Dermis blood vessel endothelial cell (primary cell): Measurements from ENCODE around the gene ZNF391. TPM values are rescaled to one million over a fixed set of nuclear protein-coding genes. Genes with fewer than 3 reads are reported as not detected.
"Not testable (repeated sequence)": the region's sequence is repeated elsewhere in the genome, so short reads cannot be mapped to it uniquely, and the experiment has no call there.

ENCODE experiments used
- DNase-seq: peaks from one replicate; pipeline ENCODE4 v3.0.0; 2010
- total RNA-seq: library from RNA; depleted of rRNA; stranded (reverse); fragments of >200 nt; gene quantifications from 2 replicates; pipeline ENCODE4 v1.2.3, GENCODE V29; 2014

ZNF391 gene
- 1.1 and 1.4 TPM in 2 replicates for total RNA-seq

GRCh38 chr6:27388293-27389197, at the start of gene ZNF391:
Gene ZNF391 (plus strand): TSS chr6:27388759. CDS start chr6:27400371, 11,612 bp downstream.
- DNase-seq: peak; percentile 84

- DNase-seq: no peak
Measured at GRCh38 chr6:27352850-27353249, 35.7 kb upstream of the ZNF391 start.

GRCh38 chr6:27358786-27359185, 29.8 kb upstream of the ZNF391 start:
- no peak for DNase-seq

GRCh38 chr6:27359231-27359630, 29.3 kb upstream of the ZNF391 start:
- DNase-seq: no peak

GRCh38 chr6:27368202-27368601, 20.4 kb upstream of the ZNF391 start:
- no peak for DNase-seq

GRCh38 chr6:27370391-27370790, 18.2 kb upstream of the ZNF391 start:
- no peak for DNase-seq

- DNase-seq: peak; percentile 51
Measured at GRCh38 chr6:27374824-27375612, 13.5 kb upstream of the ZNF391 start.

- DNase-seq: peak; percentile 5
Measured at GRCh38 chr6:27375613-27376079, 12.9 kb upstream of the ZNF391 start.

GRCh38 chr6:27378406-27378805, 10.2 kb upstream of the ZNF391 start:
- DNase-seq: not testable (repeated sequence)

- not testable (repeated sequence) for DNase-seq
Measured at GRCh38 chr6:27381001-27381400, 7.6 kb upstream of the ZNF391 start.

GRCh38 chr6:27383011-27383410, 5.5 kb upstream of the ZNF391 start:
- DNase-seq: no peak

- no peak for DNase-seq
Measured at GRCh38 chr6:27383481-27383880, 5.1 kb upstream of the ZNF391 start.

- no peak for DNase-seq
Measured at GRCh38 chr6:27392623-27393022, 4.1 kb downstream of the ZNF391 start.

- DNase-seq: no peak
Measured at GRCh38 chr6:27394073-27394472, 5.5 kb downstream of the ZNF391 start.

- no peak for DNase-seq
Measured at GRCh38 chr6:27400877-27401642, 12.5 kb downstream of the ZNF391 start.

GRCh38 chr6:27406085-27406484, 17.5 kb downstream of the ZNF391 start:
- no peak for DNase-seq

- no peak for DNase-seq
Measured at GRCh38 chr6:27407153-27407814, 18.7 kb downstream of the ZNF391 start.

- no peak for DNase-seq
Measured at GRCh38 chr6:27414300-27414699, 25.7 kb downstream of the ZNF391 start.

- DNase-seq: no peak
Measured at GRCh38 chr6:27414996-27415395, 26.4 kb downstream of the ZNF391 start.

- DNase-seq: no peak
Measured at GRCh38 chr6:27415898-27416297, 27.3 kb downstream of the ZNF391 start.

GRCh38 chr6:27419363-27419762, 30.8 kb downstream of the ZNF391 start:
- no peak for DNase-seq
